ENCODE results near the gene ATG7. TPM values are rescaled to one million over a fixed set of nuclear protein-coding genes. Genes with fewer than 3 reads are reported as not detected.
"Not testable (repeated sequence)": the region's sequence is repeated elsewhere in the genome, so short reads cannot be mapped to it uniquely, and the experiment has no call there.

The ATG7 gene
- total RNA-seq, 1 experiment from 2014 or later, result 11.4 TPM

GRCh38 chr3:11389386-11390268 is 117.4 kb downstream of the ATG7 start:
- no peak for DNase-seq (ENCODE audit: low spot score)

GRCh38 chr3:11390411-11391131 is 118.4 kb downstream of the ATG7 start:
- no peak for DNase-seq (ENCODE audit: low spot score)

GRCh38 chr3:11391174-11391879 is 119.1 kb downstream of the ATG7 start:
- DNase-seq (ENCODE audit: low spot score), result peak; percentile 20

GRCh38 chr3:11392014-11392859 is 120.0 kb downstream of the ATG7 start:
- no peak for DNase-seq (ENCODE audit: low spot score)

GRCh38 chr3:11392860-11393114 is 120.6 kb downstream of the ATG7 start:
- DNase-seq (ENCODE audit: low spot score), result no peak

- DNase-seq (ENCODE audit: low spot score), result no peak
Measured at GRCh38 chr3:11393401-11393800, 121.2 kb downstream of the ATG7 start.

- no peak for DNase-seq (ENCODE audit: low spot score)
Measured at GRCh38 chr3:11394392-11394791, 122.2 kb downstream of the ATG7 start.

- DNase-seq (ENCODE audit: low spot score), result no peak
Measured at GRCh38 chr3:11400213-11400612, 128.0 kb downstream of the ATG7 start.

GRCh38 chr3:11401434-11401833 is 129.2 kb downstream of the ATG7 start:
- no peak for DNase-seq (ENCODE audit: low spot score)

- no peak for DNase-seq (ENCODE audit: low spot score)
Measured at GRCh38 chr3:11405323-11405722, 133.1 kb downstream of the ATG7 start.

- no peak for DNase-seq (ENCODE audit: low spot score)
Measured at GRCh38 chr3:11407644-11408043, 135.4 kb downstream of the ATG7 start.

- not testable (repeated sequence) for DNase-seq (ENCODE audit: low spot score)
Measured at GRCh38 chr3:11408324-11408859, 136.2 kb downstream of the ATG7 start.

- DNase-seq (ENCODE audit: low spot score), result no peak
Measured at GRCh38 chr3:11410564-11410963, 138.4 kb downstream of the ATG7 start.

GRCh38 chr3:11411956-11412355 is 139.8 kb downstream of the ATG7 start:
- no peak for DNase-seq (ENCODE audit: low spot score)

- no peak for DNase-seq (ENCODE audit: low spot score)
Measured at GRCh38 chr3:11413071-11413470, 140.9 kb downstream of the ATG7 start.

GRCh38 chr3:11415099-11415498 is 142.9 kb downstream of the ATG7 start:
- DNase-seq (ENCODE audit: low spot score), result no peak

- DNase-seq (ENCODE audit: low spot score), result no peak
Measured at GRCh38 chr3:11420066-11420465, 147.9 kb downstream of the ATG7 start.

GRCh38 chr3:11422291-11422690 is 150.1 kb downstream of the ATG7 start:
- no peak for DNase-seq (ENCODE audit: low spot score)

- DNase-seq (ENCODE audit: low spot score), result no peak
Measured at GRCh38 chr3:11423868-11424267, 151.7 kb downstream of the ATG7 start.

- no peak for DNase-seq (ENCODE audit: low spot score)
Measured at GRCh38 chr3:11424277-11424676, 152.1 kb downstream of the ATG7 start.

GRCh38 chr3:11430207-11430606 is 158.0 kb downstream of the ATG7 start:
- DNase-seq (ENCODE audit: low spot score), result no peak
